C4-2B (cell line): Measurements from ENCODE around the gene PDE5A.

Experiments used
- CTCF ChIP-seq: fragments of 450-650 bp; conservative IDR thresholded peaks from 2 replicates; pipeline ENCODE4 v1.5.1; 2017; ENCODE audit warnings: mild to moderate bottlenecking
- ZFX ChIP-seq: fragments of 450-650 bp; IDR thresholded peaks from 2 replicates; pipeline ENCODE4 v1.6.1; 2017

GRCh38 chr4:119518915-119519410 is 109.6 kb downstream of the PDE5A start:
- TF ChIP-seq CTCF (no peak), ZFX (no peak)
